AG04449 (cell line): ENCODE results near the gene CCDC116.

Experiments
- CTCF ChIA-PET: fragments of 350-600 bp; formaldehyde crosslinking; extraction: SDS; loops from one replicate; lab custom pipeline; 2021; ENCODE audit warnings: antibody characterized with exemption; lab: Yijun Ruan, JAX
- POLR2A ChIA-PET: fragments of 400-600, 350-600 bp; formaldehyde crosslinking; extraction: SDS; loops from one replicate; lab custom pipeline; 2020; ENCODE audit warnings: antibody characterized with exemption, inconsistent platforms; lab: Yijun Ruan, JAX
- DNase-seq: peaks from one replicate; pipeline ENCODE4 v3.0.0-alpha.2; 2010; ENCODE audit warnings: low read depth, low spot score
- H3K4me3 ChIP-seq: 2 replicates; pipeline ENCODE4 v1.5.1; 2011; ENCODE audit warnings: low read depth, mild to moderate bottlenecking, control low read depth, low read length
- CTCF ChIP-seq: IDR thresholded peaks from one replicate; pipeline ENCODE4 v1.5.1; 2011; ENCODE audit warnings: mild to moderate bottlenecking, moderate library complexity, low read length, control low read depth, inconsistent platforms; ENCODE audit not compliant: insufficient read depth; ENCODE audit errors: missing control alignments

Gene CCDC116

DNA sequence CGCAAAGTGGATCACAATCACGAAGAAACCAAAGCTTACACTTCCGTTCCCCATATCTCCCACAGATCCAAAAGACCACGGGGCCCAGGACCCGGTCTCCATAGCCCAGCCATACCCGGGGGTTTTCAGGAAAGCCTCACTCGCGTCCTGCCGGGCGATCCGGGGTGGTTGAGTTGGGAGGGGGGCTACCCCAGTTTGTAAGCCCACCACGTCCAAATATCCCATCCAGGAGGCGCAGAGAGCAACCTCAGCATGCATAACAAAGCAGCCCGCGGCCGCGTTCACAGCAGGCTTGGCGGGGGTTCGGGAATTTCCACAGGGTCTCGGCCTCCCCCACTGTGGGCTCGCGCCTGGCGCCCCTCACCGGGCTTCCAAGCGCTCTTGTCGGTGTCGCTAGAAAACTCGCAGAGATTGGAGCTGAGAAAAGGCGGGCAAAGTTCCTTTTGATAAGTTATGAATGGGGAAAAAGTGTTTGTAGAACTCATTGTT lies 19.0 kb downstream of the CCDC116 start:
- no peak for TF ChIP-seq CTCF
- POLR2A ChIA-PET, result no interaction called here
- DNase-seq, result no peak
- CTCF ChIA-PET, result interaction anchor here (1.1 to 5.0 kb wide), 4 partner anchors 9 to 287 kb away, joined by 3 to 39 read pairs (median 4); partner anchors contain the start of gene SDF2L1
- peak overlapping the region; percentile 93 for H3K4me3 ChIP-seq

- H3K4me3 ChIP-seq, result peak overlapping the region; percentile 93
- TF ChIP-seq CTCF, result no peak
- ChIA-PET POLR2A (no interaction called here), CTCF (interaction anchor here (1.1 to 5.0 kb wide), 3 partner anchors 10 to 286 kb away, joined by 3 to 39 read pairs (median 3); partner anchors contain the start of gene SDF2L1)
- no peak for DNase-seq
Observed at GRCh38 chr22:21652010-21652546, 19.5 kb downstream of the CCDC116 start.

DNA sequence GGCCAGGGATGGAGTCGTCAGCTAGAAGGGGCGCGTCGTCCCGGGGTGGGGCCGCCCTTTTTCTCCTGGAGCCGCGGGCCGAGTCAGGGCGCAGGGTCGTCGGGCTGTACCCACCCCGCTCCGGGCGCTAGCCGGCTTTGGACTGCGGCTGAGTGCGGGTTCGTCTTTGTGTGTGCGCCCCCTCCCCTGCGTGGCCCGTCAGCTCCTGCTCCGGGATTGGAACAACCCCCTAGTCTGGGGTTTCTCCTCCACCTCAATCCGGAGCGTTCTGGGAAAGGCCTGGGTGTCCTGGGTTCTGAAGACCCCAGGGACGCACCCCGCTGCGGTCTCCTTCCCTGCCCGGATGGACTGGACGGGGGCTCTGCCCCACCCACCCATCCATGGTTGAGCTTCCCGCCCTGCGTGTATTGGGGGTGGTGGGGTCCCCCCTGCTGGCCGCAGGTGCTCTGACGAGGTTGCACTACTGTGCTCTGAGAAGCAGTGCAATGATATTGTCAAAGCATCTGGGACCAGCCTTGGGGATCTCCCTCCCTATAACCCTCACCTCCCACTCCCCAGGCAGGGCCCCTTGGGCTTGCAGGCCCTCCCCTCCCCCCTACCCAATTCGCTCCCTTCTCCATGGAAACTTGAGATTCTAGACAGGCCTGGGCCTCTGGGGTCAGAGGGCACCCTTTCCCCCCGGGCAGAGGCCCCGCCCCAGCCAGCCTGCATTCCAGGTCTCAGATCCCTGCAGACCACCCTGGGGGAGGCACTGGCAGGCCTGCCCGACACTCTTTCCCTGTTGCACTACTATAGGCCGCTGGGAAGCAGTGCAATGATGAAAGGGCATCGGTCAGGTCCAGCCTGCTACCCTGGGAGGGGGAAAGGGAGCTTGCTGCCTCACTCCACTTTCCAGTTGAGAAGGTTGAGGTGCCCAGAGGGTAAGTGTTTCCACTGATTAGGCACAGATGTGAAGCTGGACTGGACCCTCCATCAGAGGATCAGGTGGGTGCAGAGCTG lies 20.3 kb downstream of the CCDC116 start:
- peak overlapping the region; percentile 93 for H3K4me3 ChIP-seq
- DNase-seq, result no peak
- POLR2A ChIA-PET, result no interaction called here
- TF ChIP-seq CTCF, result no peak
- CTCF ChIA-PET, result interaction anchor here (1.1 to 5.0 kb wide), 4 partner anchors 11 to 285 kb away, joined by 3 to 39 read pairs (median 4); partner anchors contain the start of gene SDF2L1

- DNase-seq, result no peak
- peak overlapping the region; percentile 57 for H3K4me3 ChIP-seq
- ChIA-PET CTCF (interaction anchor here (0.7 to 1.1 kb wide), 2 partner anchors 11 to 16 kb away, joined by 3 to 4 read pairs; no protein-coding TSS in a partner anchor), POLR2A (no interaction called here)
- TF ChIP-seq CTCF, result no peak
Observed at GRCh38 chr22:21657020-21657359, 24.4 kb downstream of the CCDC116 start.

GRCh38 chr22:21657360-21658032 lies 24.9 kb downstream of the CCDC116 start:
- CTCF ChIA-PET, result interaction anchor here (0.6 to 1.1 kb wide), 3 partner anchors 11 to 15 kb away, joined by 3 to 5 read pairs (median 3); no protein-coding TSS in a partner anchor
- DNase-seq, result no peak
- H3K4me3 ChIP-seq, result peak overlapping the region; percentile 57
- POLR2A ChIA-PET, result no interaction called here
- peak; percentile 14 for TF ChIP-seq CTCF
